Midbrain (tissue), 1 donor: ENCODE measurements around the gene GRK1.

Experiments used
- DNase-seq: peaks from one replicate; lab custom pipeline; 2025; lab: John Stamatoyannopoulos, UW

Gene GRK1

GRCh38 chr13:113650275-113650674 lies 16.7 kb upstream of the GRK1 start:
- no peak for DNase-seq

- DNase-seq: no peak
These were observed 16.3 kb upstream of the GRK1 start for GRCh38 chr13:113650731-113651148.

GRCh38 chr13:113651511-113652403 lies 15.3 kb upstream of the GRK1 start:
- no peak for DNase-seq

- DNase-seq: no peak
These were observed 14.4 kb upstream of the GRK1 start for GRCh38 chr13:113652404-113653263.

- no peak for DNase-seq
These were observed 13.5 kb upstream of the GRK1 start for GRCh38 chr13:113653264-113654174.

DNA sequence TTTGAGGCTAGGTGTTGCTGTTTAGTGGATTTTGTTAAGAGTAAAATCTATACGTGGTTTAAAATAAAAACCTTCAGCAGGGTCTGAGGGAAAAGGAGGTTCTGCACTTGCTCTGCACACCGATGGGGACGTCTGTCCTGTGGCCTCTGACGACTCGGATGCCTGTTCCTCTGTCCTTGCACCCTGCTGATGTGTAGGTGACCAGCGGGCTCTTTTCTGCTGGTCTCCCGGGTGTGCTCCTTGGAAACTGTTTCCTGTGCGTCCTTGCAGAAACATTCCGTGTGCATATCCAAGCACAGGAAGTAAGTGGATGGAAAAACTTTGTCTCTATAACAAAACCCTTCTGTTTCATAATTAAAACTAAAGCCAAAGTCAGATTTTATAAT lies 12.9 kb upstream of the GRK1 start:
- DNase-seq: no peak

- no peak for DNase-seq
These were observed 12.3 kb upstream of the GRK1 start for GRCh38 chr13:113654591-113655345.

GRCh38 chr13:113655346-113656002 lies 11.5 kb upstream of the GRK1 start:
- DNase-seq: no peak

GRCh38 chr13:113656003-113656588 lies 10.9 kb upstream of the GRK1 start:
- no peak for DNase-seq

DNA sequence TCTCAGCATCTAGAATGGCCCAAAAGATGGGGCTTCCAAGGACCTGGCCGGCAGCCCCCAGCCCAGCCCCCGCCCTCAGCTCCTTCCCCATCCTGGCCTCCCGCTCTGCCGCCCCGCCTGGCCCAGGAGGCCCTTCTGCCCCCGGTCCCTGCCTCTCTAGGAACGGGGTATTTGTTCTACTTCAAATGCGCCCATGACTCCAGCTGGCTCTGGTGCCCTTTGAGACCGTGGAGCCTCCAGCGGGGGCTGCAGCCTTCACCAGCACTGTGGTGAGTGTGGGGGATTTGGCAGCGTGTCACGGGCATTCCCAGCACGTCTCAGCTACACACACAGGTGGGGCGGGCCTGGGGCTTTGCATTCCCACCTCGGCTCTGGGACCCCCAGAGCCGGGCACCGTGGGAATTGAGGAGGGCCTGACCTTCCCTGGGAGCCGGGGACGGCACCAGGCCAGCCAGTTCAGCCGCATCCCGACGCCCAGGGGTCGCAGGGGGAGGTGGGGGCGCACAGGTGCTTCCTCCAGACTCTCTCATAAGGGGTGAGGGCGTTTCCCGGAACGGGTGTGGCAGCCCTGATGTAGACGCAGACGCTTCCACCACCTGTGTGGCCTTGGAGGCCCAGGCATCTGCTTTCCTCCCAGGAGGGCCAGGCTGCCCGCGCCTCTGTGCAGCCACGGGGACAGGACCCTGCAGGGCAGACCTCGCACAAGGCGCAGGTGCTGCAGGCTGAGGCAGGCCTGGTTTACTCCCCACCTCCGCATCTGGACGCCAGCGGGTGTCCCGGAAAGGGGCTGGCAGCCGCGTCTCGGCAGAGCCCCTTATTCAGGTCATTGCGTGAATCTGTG lies 10.0 kb upstream of the GRK1 start:
- no peak for DNase-seq

GRCh38 chr13:113657851-113658741 lies 8.9 kb upstream of the GRK1 start, which contains the start of gene ATP4B:
Gene ATP4B (minus strand): TSS chr13:113658198. CDS start chr13:113658144, 54 bp downstream.
- no peak for DNase-seq

DNA sequence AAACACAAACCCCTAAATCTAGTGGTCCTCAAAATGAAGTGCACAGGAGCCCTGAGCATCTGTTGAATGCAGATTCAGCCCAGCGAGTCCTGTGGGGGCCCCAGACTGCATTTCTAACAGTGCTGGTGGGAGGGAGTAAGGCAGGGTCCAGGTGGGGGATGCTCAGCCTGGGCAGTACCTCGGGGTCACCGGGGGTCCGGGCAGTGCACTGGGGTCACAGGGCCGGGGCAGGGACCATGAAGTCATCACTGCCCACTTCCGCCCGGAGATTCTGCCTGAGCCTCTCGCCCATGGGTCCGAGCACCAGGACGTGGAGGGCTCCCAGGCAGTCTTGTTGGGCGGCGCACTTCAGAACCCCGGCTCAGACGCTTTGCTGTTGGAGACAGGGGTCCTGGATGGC lies 8.2 kb upstream of the GRK1 start:
- DNase-seq: no peak

GRCh38 chr13:113659337-113659736 lies 7.7 kb upstream of the GRK1 start:
- DNase-seq: no peak

GRCh38 chr13:113660066-113660465 lies 7.0 kb upstream of the GRK1 start:
- DNase-seq: no peak

- DNase-seq: no peak
These were observed 5.5 kb upstream of the GRK1 start for GRCh38 chr13:113661509-113661908.

DNA sequence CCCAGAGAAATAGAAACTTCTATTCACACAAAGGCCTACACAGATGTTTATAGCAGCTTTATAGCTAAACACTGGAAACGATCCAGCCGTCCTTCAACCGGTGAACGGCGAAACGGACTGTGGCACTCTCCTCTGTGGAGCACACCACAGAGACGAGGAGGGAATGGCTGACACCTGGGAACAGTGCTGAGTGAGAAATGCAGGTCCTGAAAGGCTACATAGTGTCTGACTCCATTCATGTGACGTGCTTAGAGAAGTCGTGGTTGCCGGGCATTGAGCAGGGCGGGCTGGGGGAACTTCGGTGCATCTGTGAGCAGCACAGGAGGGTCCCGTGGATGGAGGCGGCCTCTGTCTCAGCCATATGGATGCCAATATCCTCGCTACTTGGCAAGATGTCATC lies 3.1 kb upstream of the GRK1 start:
- DNase-seq: no peak

DNA sequence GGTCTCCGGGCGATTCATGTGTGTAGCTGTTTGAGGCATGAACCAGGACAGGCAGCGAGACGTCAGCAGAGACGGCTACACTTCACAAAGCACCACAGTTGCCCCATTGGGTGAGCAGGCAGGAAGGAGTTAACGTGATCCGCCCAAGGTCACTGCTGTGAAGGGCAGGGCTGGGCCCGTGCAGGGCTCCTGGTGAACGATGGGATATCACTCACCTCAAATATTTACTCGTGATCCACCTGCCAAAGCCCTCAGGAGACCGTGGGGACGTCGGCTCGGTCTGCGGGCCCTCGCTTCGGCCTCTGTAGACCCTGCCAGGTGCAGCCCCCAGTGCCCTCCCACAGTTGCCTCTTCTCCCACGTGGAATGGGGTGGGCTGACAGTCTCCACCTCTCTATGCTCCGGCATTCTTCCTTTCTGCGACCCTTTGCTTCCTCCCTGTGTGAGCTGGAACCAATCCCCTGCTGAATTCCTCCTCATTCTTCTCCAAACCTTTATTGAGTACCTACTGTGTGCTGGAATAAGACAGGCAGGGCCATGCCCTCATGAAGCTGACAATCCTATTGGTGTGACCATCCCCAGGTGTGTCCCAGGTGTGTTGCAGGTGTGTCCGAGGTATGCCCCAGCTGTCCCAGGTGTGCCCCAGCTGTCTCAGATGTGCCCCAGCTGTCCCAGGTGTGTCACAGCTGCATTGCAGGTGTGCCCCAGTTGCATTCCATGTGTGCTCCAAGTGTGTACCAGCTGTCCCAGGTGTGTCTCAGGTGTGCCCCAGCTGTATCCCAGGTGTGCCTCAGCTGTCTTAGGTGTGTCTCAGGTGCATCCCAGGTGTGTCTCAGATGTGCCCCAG lies 2.0 kb upstream of the GRK1 start:
- DNase-seq: no peak
